Sigmoid colon (tissue), 7 donors: ENCODE data around the gene GDPGP1. TPM values are rescaled to one million over a fixed set of nuclear protein-coding genes. Genes with fewer than 3 reads are reported as not detected.
"Not testable (repeated sequence)": the region's sequence is repeated elsewhere in the genome, so short reads cannot be mapped to it uniquely, and the experiment has no call there.

Source experiments
- DNase-seq: peaks from one replicate; pipeline ENCODE4 v3.0.0-alpha.2; 2019
- H3K27ac ChIP-seq, 4 donors: fragments of 200-600 bp; sonication (generic); one replicate each; pipeline ENCODE4 v1.5.1; 2016 to 2019; ENCODE audit warnings: mild to moderate bottlenecking in 1 of 4
- H3K27me3 ChIP-seq, 3 donors: fragments of 200-600 bp; sonication (generic); one replicate each; pipeline ENCODE4 v1.5.1; 2019; ENCODE audit warnings: mild to moderate bottlenecking in 1 of 3
- H3K36me3 ChIP-seq, 4 donors: fragments of 200-600 bp; sonication (generic); one replicate each; pipeline ENCODE4 v1.5.1; 2016 to 2019
- H3K4me1 ChIP-seq, 4 donors: fragments of 200-600 bp; sonication (generic); one replicate each; pipeline ENCODE4 v1.5.1; 2017 to 2019
- H3K4me3 ChIP-seq, 4 donors: fragments of 200-600 bp; sonication (generic); one replicate each; pipeline ENCODE4 v1.5.1; 2017 to 2019; ENCODE audit warnings: mild to moderate bottlenecking in 2 of 4, moderate library complexity in 1 of 4
- H3K9me3 ChIP-seq, 4 donors: fragments of 200-600 bp in 3 of 4; sonication (generic) in 3 of 4; one replicate each; pipeline versions ENCODE4 v1.5.1 to v1.6.1; 2013 to 2019
- EP300 ChIP-seq, 4 donors: sonication (generic); formaldehyde crosslinking; IDR thresholded peaks; one replicate each; pipeline ENCODE4 v1.6.1; 2017; ENCODE audit warnings: antibody characterized with exemption in 4 of 4
- POLR2A ChIP-seq, 2 donors: fragments of 450-650 bp; IDR thresholded peaks; one replicate each; pipeline ENCODE4 v1.6.1; 2016; ENCODE audit warnings: antibody characterized with exemption in 2 of 2, mild to moderate bottlenecking in 2 of 2, moderate library complexity in 2 of 2
- POLR2AphosphoS5 ChIP-seq, 4 donors: sonication (generic); formaldehyde crosslinking; IDR thresholded peaks; one replicate each; pipeline ENCODE4 v1.6.1; 2017; ENCODE audit warnings: antibody characterized with exemption in 4 of 4
- WGBS, 2 donors: extraction: QIAGEN DNeasy Blood & Tissue Kit; methylation state at CpG; one replicate each; pipeline ENCODE4 v1.1.7; 2013; 5-methylcytosine and 5-hydroxymethylcytosine counted together
- intact Hi-C: fragments of 100-400 bp; cut with DNase I; formaldehyde crosslinking; loops from one replicate; pipeline ENCODE4 v1.15.1; 2023
- polyA plus RNA-seq, 3 donors: library from polyadenylated mRNA; stranded (reverse); fragments of 200-250 nt; gene quantifications; one replicate each; pipeline ENCODE4 v1.2.3, GENCODE V29; 2013
- total RNA-seq, 4 donors: library from RNA; depleted of rRNA; stranded (reverse); fragments of >200 nt; gene quantifications; one replicate each; pipeline ENCODE4 v1.1.0, GENCODE V29; 2016
- TF ChIP-seq, protein P1 (sequence below), 4 experiments: fragments of 450-650 bp in 3 of 4; fragments of 200-600 bp in 1 of 4; IDR thresholded peaks; one replicate each; pipeline ENCODE4 v1.5.1; 2016 to 2019; ENCODE audit warnings: antibody characterized with exemption in 4 of 4, mild to moderate bottlenecking in 3 of 4, moderate library complexity in 2 of 4
- donor health status: healthy with polysubstance abuse.
- donor health status: Bipolar disorder and iron deficiency.
- donor health status: healthy.

Gene GDPGP1
- total and polyA plus RNA-seq, 7 donors = 3.0 to 12.7 (median 7.5) TPM

DNA sequence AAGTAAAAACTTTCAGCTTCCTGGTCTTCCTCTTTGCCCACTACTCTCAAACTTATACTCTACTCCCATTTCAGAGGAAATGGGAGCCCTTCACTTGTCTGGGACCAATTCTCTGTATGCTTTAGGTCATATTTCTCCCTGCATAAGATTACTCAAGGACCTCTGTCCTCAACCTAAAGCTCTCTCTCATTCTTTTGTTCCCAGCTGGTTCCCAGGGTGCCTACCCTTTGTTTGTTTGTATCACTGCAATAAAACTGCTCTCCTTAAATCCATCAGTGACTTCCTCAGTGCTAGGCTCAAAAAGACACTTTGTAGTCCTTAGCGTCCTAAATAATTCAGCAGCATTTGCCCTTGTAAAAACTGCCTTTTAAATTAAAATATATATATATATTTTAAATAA, 34.4 kb downstream of the GDPGP1 start:
- peak overlapping the region in 1 of 4 donors; percentile 93 for H3K27ac ChIP-seq
- WGBS, 2 donors = 9 to 55% methylated on average over 1 of the region's 1 CpG
- peaks cover 0 to 56% (median 53%) of the 10 kb centered on the region in 4 donors for H3K4me1 ChIP-seq
- DNase-seq = no peak
- no peaks in the 10 kb centered on the region for H3K27me3 ChIP-seq
- H3K4me3 ChIP-seq = peak overlapping the region in 1 of 4 donors; percentile 64
- no peak for TF ChIP-seq POLR2AphosphoS5 (IDR thresholded peaks at IDR 0.05)
- TF ChIP-seq, protein P1, sequence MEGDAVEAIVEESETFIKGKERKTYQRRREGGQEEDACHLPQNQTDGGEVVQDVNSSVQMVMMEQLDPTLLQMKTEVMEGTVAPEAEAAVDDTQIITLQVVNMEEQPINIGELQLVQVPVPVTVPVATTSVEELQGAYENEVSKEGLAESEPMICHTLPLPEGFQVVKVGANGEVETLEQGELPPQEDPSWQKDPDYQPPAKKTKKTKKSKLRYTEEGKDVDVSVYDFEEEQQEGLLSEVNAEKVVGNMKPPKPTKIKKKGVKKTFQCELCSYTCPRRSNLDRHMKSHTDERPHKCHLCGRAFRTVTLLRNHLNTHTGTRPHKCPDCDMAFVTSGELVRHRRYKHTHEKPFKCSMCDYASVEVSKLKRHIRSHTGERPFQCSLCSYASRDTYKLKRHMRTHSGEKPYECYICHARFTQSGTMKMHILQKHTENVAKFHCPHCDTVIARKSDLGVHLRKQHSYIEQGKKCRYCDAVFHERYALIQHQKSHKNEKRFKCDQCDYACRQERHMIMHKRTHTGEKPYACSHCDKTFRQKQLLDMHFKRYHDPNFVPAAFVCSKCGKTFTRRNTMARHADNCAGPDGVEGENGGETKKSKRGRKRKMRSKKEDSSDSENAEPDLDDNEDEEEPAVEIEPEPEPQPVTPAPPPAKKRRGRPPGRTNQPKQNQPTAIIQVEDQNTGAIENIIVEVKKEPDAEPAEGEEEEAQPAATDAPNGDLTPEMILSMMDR (IDR thresholded peaks at IDR 0.05) = no peak
- no peaks in the 10 kb centered on the region for H3K9me3 ChIP-seq
- intact Hi-C loops = no loop called here
- H3K36me3 ChIP-seq = peaks cover 0 to 48% (median 26%) of the 10 kb centered on the region in 4 donors

DNA sequence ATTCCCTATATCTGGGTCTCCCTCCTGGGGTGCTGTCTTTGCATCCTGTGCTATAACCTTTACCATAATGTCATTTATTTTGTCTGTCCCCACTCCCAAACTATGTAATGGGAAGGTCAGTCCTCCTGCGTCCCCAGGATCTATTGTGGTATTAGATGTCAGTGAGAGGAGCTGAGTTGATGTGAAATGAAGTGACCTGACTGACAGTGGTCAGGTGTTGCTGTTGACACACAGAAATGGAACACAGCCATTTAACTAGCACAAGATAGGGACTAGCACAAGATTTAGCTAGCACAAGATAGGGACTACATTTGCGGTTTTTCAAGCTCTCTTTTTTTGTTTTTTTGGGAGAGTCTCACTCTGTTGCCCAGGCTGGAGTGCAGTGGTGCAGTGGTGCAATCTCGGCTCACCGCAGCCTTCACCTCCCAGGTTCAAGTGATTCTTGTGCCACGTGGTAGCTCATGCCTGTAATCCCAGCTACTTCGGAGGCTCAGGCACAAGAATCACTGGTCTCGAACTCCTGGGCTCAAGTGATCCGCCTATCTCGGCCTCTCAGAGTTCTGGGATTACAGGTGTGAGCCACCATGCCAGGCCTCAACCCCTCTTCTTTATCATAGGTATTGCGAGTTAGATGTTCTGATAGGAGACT, 36.6 kb downstream of the GDPGP1 start:
- H3K9me3 ChIP-seq = no peaks in the 10 kb centered on the region
- H3K4me1 ChIP-seq = peaks cover 0 to 47% (median 46%) of the 10 kb centered on the region in 4 donors
- WGBS, 2 donors = 86 to 96% methylated on average over 10 of the region's 10 CpGs
- DNase-seq = no peak
- TF ChIP-seq POLR2AphosphoS5 (IDR thresholded peaks at IDR 0.05) (no peak), POLR2A (IDR thresholded peaks at IDR 0.05) (no peak)
- TF ChIP-seq, protein P1 (IDR thresholded peaks at IDR 0.05) = no peak
- peaks cover 0 to 68% (median 28%) of the 10 kb centered on the region in 4 donors for H3K36me3 ChIP-seq
- H3K4me3 ChIP-seq = no peak overlapping the region
- H3K27me3 ChIP-seq = no peaks in the 10 kb centered on the region
- no peak overlapping the region for H3K27ac ChIP-seq
- intact Hi-C loops = no loop called here

DNA sequence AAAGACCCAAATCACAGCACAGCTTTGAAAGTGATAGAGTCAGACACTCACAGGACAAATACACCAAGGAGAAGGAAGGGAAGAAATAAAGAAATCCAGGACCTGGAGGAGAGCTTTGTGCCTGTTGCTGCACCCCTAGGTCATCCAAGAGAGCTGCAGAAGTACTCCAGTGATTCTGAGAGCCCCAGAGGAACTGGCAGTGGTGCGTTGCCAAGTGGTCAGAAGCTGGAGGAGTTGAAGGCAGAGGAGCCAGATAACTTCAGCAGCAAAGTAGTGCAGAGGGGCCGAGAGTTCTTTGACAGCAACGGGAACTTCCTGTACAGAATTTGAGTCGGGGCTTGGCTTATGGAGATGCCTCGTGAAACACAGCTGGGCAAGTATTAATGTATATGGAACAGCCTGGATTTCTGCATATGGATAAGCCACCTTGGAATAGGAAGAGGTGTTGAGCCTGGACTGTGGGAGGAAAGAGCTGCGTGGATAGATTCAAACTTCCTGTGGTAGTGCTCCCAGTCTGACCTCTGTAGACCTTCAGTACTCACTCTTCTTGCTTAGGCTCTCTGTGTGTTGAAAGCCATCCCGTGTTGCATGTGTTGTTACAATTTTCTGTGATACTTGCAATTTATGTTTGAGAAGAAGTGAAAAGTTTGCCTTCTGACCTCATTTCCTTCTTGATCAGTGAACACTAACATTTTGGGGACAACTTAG, 37.6 kb downstream of the GDPGP1 start:
- DNase-seq = no peak
- intact Hi-C loops = no loop called here
- Histone ChIP-seq H3K27me3 (no peaks in the 10 kb centered on the region), H3K9me3 (no peaks in the 10 kb centered on the region), H3K27ac (no peak overlapping the region), H3K36me3 (peaks cover 0 to 70% (median 28%) of the 10 kb centered on the region in 4 donors), H3K4me1 (peaks cover 0 to 47% (median 44%) of the 10 kb centered on the region in 4 donors), H3K4me3 (no peak overlapping the region)
- TF ChIP-seq EP300 (IDR thresholded peaks at IDR 0.05) = no peak
- TF ChIP-seq POLR2AphosphoS5 (IDR thresholded peaks at IDR 0.05) = no peak
- TF ChIP-seq, protein P1 (IDR thresholded peaks at IDR 0.05) = no peak
- no peak for TF ChIP-seq POLR2A (IDR thresholded peaks at IDR 0.05)
- 72 to 83% methylated on average over 7 of the region's 7 CpGs for WGBS, 2 donors

DNA sequence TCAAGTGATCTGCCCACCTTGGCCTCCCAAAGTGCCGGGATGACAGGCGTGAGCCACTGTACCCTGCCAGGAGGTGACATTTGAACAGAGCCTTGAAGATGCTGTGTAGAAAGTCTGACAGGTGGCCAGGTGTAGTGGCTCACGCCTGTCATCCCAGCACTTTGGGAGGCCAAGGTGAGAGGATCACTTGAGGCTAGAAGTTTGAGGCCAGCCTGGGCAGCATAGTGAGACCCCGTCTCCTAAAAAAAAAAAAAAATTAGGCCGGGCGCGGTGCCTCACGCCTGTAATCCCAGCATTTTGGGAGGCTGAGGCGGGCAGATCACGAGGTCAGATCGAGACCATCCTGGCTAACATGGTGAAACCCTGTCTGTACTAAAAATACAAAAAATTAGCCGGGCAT, 44.5 kb downstream of the GDPGP1 start:
- H3K9me3 ChIP-seq, H3K27ac ChIP-seq, H3K4me1 ChIP-seq, H3K4me3 ChIP-seq, intact Hi-C loops, DNase-seq, H3K27me3 ChIP-seq: not testable (repeated sequence)
- peaks cover 0 to 21% (median 2%) of the 10 kb centered on the region in 4 donors for H3K36me3 ChIP-seq
- WGBS, 2 donors = 97 to 98% methylated on average over 12 of the region's 12 CpGs

DNA sequence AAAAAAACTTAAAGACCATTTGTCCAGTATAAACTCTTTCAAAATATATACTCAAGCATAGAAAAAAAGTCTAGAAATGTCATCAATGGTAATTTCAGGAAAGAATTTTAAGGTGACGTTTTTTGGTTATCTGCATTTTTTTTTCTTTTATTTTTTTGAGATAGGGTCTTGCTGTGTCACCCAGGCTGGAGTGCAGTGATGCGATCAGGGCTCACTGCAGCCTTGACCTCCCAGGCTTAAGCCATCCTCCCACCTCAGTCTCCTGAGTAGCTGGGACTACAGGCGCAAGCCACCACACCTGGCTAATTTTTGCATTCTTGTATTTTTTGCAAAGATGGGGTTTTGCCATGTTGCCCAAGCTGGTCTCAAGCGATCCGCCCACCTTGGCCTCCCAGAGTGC, 46.7 kb downstream of the GDPGP1 start:
- H3K36me3 ChIP-seq, intact Hi-C loops, DNase-seq, H3K27me3 ChIP-seq, H3K9me3 ChIP-seq, H3K4me1 ChIP-seq, H3K27ac ChIP-seq, H3K4me3 ChIP-seq: not testable (repeated sequence)
- WGBS, 2 donors = 90 to 95% methylated on average over 5 of the region's 5 CpGs

DNA sequence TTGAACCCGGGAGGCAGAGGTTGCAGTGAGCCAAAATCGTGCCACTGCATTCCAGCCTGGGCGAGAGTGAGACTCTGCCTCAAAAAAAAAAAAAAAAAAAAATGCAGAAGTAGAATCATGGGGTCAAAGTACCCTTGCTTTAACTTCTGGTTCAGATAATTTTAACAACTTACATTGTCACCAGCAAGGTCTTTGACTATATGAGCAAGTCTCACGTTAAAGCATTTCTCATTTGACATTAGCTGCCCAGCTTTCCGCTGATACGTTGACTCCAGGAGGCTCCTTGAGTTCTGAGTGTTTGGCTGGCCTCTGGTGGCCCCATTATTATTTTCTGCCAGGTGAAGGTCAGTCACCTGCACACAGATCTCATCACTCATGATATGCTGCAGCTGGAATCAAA, 47.6 kb downstream of the GDPGP1 start:
- intact Hi-C loops, DNase-seq, H3K27me3 ChIP-seq, H3K4me1 ChIP-seq, H3K36me3 ChIP-seq, H3K27ac ChIP-seq, H3K9me3 ChIP-seq, H3K4me3 ChIP-seq: not testable (repeated sequence)
- 29 to 58% methylated on average over 6 of the region's 6 CpGs for WGBS, 2 donors
